CD4-positive, alpha-beta T cell (primary cell): Measurements from ENCODE around the gene EDEM2. TPM values are rescaled to one million over a fixed set of nuclear protein-coding genes. Genes with fewer than 3 reads are reported as not detected.
"Not testable (repeated sequence)": the region's sequence is repeated elsewhere in the genome, so short reads cannot be mapped to it uniquely, and the experiment has no call there.

ENCODE experiments used
- ATAC-seq: fragments of 200-7000 bp; cut with Tn5 transposase; one replicate; pipeline ENCODE4 v1.10.0; 2022; ENCODE audit warnings: mild to moderate bottlenecking; ENCODE audit not compliant: poor library complexity
- CTCF ChIA-PET: fragments of 350-600 bp; sonication (Branson Sonifier 250); formaldehyde crosslinking; loops from one replicate; lab custom pipeline; 2021; ENCODE audit warnings: antibody characterized with exemption, inconsistent platforms; lab: Charles Lee
- POLR2A ChIA-PET: fragments of 350-600 bp; sonication (Branson Sonifier 250); formaldehyde crosslinking; loops from one replicate; lab custom pipeline; 2021; ENCODE audit warnings: antibody characterized with exemption, inconsistent platforms; lab: Charles Lee
- DNase-seq, 14 experiments: peaks; one replicate each; pipeline ENCODE4 v3.0.0-alpha.2; 2013 to 2020; ENCODE audit warnings: mixed read lengths in 2 of 14
- H3K27ac ChIP-seq, 2 donors: one replicate each; pipeline versions ENCODE4 v1.5.1 to v1.7.0; 2013; ENCODE audit warnings: low read length in 2 of 2, low read depth in 1 of 2, mild to moderate bottlenecking in 1 of 2
- H3K27me3 ChIP-seq, 2 experiments: 1 replicate in 1 of 2; 2 replicates in 1 of 2; pipeline versions ENCODE4 v1.6.1 to v1.7.0; 2013; ENCODE audit warnings: low read length in 2 of 2, control low read depth in 1 of 2, mild to moderate bottlenecking in 1 of 2, moderate library complexity in 1 of 2; ENCODE audit not compliant: insufficient read depth in 2 of 2, control insufficient read depth in 1 of 2
- H3K36me3 ChIP-seq: one replicate; pipeline ENCODE4 v1.6.1; 2013; ENCODE audit warnings: low read length, control low read depth; ENCODE audit not compliant: insufficient read depth
- H3K4me1 ChIP-seq: one replicate; pipeline ENCODE4 v1.6.1; 2013; ENCODE audit warnings: low read length, control low read depth; ENCODE audit not compliant: insufficient read depth
- H3K4me3 ChIP-seq: one replicate; pipeline ENCODE4 v1.5.1; 2013; ENCODE audit warnings: mild to moderate bottlenecking, low read length, moderate library complexity
- H3K9me3 ChIP-seq, 2 experiments: 1 replicate in 1 of 2; 2 replicates in 1 of 2; pipeline versions ENCODE4 v1.6.1 to v1.7.0; 2013; ENCODE audit warnings: low read length in 2 of 2, mild to moderate bottlenecking in 2 of 2, control low read depth in 1 of 2, moderate library complexity in 1 of 2; ENCODE audit not compliant: control insufficient read depth in 1 of 2, insufficient read depth in 1 of 2
- H3K27ac Mint-ChIP-seq: one replicate; pipeline ENCODE4 v1.8.0; 2020; ENCODE audit warnings: mixed read lengths
- H3K27me3 Mint-ChIP-seq: one replicate; pipeline ENCODE4 v1.8.0; 2021; ENCODE audit warnings: mixed read lengths
- H3K36me3 Mint-ChIP-seq: one replicate; pipeline ENCODE4 v1.8.0; 2021; ENCODE audit warnings: low read depth, mixed read lengths
- H3K4me1 Mint-ChIP-seq: one replicate; pipeline ENCODE4 v1.8.0; 2021; ENCODE audit warnings: low read depth, mixed read lengths
- H3K4me3 Mint-ChIP-seq: one replicate; pipeline ENCODE4 v1.8.0; 2020; ENCODE audit warnings: mild to moderate bottlenecking, mixed read lengths
- H3K9me3 Mint-ChIP-seq: one replicate; pipeline ENCODE4 v1.8.0; 2020; ENCODE audit warnings: mixed read lengths
- intact Hi-C, 2 experiments: fragments of 100-400 bp; cut with DNase I in 1 of 2; cut with micrococcal nuclease in 1 of 2; formaldehyde crosslinking; loops; one replicate each; pipeline versions ENCODE4 v1.15.1 to v1.9.0; 2023 to 2025; cut with DNase I, micrococcal nuclease
- total RNA-seq, 174 experiments: library from RNA in 2 of 174; stranded (reverse) in 2 of 174; gene quantifications; one replicate each; pipeline ENCODE4 v1.2.3 and lab custom pipeline; 2021 to 2026
- TF ChIP-seq, protein P1 (sequence below): fragments of 200-600 bp; IDR thresholded peaks from one replicate; pipeline ENCODE4 v1.8.0; 2022; ENCODE audit warnings: antibody characterized with exemption, mild to moderate bottlenecking

EDEM2 gene
- total RNA-seq, 2 experiments from 2014 or later, result 12.2 to 12.6 TPM

DNA sequence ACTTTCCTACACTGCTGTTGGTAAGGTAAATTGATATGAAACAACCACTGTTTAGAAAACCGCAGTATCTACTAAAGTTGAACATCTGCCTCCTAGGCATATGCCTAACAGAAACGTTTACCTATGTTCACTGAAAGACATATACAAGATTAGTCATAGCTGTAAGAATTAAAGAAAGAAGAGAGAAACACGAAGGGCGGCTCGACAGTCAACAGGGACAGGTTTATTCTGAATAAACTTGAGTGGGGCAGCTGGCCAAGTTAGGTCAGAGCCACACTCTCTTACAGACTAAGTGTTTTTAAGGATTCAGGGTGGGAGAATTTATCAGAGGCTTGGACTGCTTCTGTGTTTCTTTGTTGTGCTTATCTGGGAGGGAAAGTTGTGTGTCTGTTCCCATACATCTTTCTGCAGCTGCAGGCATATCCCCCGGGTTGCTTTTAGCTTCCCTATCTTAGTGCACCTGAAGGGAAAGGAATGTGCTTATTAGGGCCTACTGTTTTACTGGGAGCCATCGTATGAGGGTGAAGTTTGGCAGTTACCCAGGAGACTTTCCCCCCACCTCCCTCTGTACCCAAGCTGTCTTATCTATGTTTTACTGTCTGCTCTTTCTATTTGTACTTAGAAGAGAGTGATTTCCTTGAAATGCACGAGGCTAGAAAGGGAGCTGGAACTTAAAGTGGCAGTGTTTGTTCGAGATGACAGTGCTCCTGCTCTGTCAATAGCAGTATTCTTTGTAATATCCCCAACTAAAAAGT lies 45.2 kb upstream of the EDEM2 start:
- Histone ChIP-seq H3K4me1 (no peaks in the 10 kb centered on the region), H3K9me3 (peaks cover 7 to 11% of the 10 kb centered on the region in 2 experiments), H3K4me3 (no peak overlapping the region), H3K27me3 (no peaks in the 10 kb centered on the region), H3K36me3 (no peaks in the 10 kb centered on the region), H3K27ac (no peak overlapping the region)
- no peak overlapping the region for H3K27ac Mint-ChIP-seq
- no peak overlapping the region for H3K4me3 Mint-ChIP-seq
- peaks cover 47% of the 10 kb centered on the region for H3K36me3 Mint-ChIP-seq
- peaks cover 8% of the 10 kb centered on the region for H3K9me3 Mint-ChIP-seq
- H3K4me1 Mint-ChIP-seq, result no peaks in the 10 kb centered on the region
- TF ChIP-seq, protein P1, sequence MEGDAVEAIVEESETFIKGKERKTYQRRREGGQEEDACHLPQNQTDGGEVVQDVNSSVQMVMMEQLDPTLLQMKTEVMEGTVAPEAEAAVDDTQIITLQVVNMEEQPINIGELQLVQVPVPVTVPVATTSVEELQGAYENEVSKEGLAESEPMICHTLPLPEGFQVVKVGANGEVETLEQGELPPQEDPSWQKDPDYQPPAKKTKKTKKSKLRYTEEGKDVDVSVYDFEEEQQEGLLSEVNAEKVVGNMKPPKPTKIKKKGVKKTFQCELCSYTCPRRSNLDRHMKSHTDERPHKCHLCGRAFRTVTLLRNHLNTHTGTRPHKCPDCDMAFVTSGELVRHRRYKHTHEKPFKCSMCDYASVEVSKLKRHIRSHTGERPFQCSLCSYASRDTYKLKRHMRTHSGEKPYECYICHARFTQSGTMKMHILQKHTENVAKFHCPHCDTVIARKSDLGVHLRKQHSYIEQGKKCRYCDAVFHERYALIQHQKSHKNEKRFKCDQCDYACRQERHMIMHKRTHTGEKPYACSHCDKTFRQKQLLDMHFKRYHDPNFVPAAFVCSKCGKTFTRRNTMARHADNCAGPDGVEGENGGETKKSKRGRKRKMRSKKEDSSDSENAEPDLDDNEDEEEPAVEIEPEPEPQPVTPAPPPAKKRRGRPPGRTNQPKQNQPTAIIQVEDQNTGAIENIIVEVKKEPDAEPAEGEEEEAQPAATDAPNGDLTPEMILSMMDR, result no peak
- ATAC-seq (no peak), DNase-seq (no peak)
- ChIA-PET CTCF (no interaction called here), POLR2A (no interaction called here)
- intact Hi-C loops, result no loop called here
- no peaks in the 10 kb centered on the region for H3K27me3 Mint-ChIP-seq

DNA sequence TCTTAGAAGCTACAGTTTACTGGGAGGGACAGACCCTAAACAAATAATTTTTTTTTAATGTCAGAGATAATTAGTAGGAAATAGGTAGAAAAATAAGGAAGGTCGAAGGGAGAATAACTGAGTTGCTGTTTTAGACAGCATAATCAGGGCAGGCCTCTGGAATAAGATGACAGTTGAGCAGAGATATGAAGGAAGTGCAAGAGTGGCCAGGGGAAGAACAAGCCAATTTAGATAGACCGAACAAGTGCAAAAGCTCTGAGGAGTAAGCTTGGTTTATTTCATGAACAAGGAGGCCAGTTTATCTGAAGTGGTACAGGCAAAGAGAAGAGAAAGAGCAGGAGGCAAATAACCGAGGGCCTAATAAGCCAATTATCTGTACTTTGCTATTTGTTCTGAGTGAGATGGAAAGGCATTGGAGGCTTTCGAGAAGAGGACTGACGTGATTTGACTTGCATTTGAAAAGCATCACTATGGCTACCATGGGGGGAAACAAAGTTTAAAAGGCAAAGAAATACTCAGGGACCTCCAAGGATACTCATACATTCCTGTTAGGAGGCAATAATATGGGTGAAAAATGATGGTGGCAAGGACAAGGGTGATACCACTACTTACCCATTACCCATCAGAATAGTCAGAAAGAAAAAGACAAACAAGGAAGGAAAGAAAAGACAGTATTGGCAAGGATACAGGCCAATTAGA lies 44.4 kb upstream of the EDEM2 start:
- Mint-ChIP-seq H3K27me3 (no peaks in the 10 kb centered on the region), H3K27ac (no peak overlapping the region), H3K4me3 (no peak overlapping the region), H3K4me1 (no peaks in the 10 kb centered on the region), H3K36me3 (peaks cover 40% of the 10 kb centered on the region), H3K9me3 (peaks cover 4% of the 10 kb centered on the region)
- ATAC-seq, result no peak
- Histone ChIP-seq H3K36me3 (no peaks in the 10 kb centered on the region), H3K4me3 (no peak overlapping the region), H3K9me3 (peaks cover 6 to 7% of the 10 kb centered on the region in 2 experiments), H3K27ac (no peak overlapping the region), H3K4me1 (no peaks in the 10 kb centered on the region), H3K27me3 (no peaks in the 10 kb centered on the region)
- intact Hi-C loops, result no loop called here
- ChIA-PET CTCF (no interaction called here), POLR2A (no interaction called here)
- no peak for DNase-seq
- TF ChIP-seq, protein P1, result no peak

DNA sequence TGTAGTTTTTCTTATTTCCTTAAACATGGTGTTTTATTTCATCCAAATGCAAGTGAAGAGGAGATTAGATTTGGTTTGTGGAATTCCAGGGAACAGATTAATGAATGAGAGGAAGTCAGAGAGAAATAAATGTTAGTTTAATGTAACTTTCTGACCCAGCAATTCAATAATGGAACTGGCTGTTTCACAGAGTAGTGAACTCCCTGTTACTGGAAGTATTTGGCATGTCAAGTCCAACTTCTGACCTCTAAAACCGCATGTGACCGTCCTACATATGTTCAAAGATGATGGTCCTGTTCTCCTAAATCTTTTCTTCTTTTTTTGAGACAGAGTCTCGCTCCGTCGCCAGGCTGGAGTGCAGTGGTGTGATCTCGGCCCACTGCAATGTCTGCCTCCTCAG lies 43.4 kb upstream of the EDEM2 start:
- H3K4me1 ChIP-seq, result no peaks in the 10 kb centered on the region
- Mint-ChIP-seq H3K4me1 (no peaks in the 10 kb centered on the region), H3K27ac (no peak overlapping the region), H3K27me3 (no peaks in the 10 kb centered on the region), H3K4me3 (no peak overlapping the region), H3K9me3 (no peaks in the 10 kb centered on the region), H3K36me3 (peaks cover 35% of the 10 kb centered on the region)
- TF ChIP-seq, protein P1, result no peak
- ChIA-PET CTCF (no interaction called here), POLR2A (no interaction called here)
- DNase-seq, result no peak
- no peaks in the 10 kb centered on the region for H3K36me3 ChIP-seq
- H3K4me3 ChIP-seq, result no peak overlapping the region
- no peak for ATAC-seq
- peaks cover 0 to 1% of the 10 kb centered on the region in 2 experiments for H3K9me3 ChIP-seq
- no peaks in the 10 kb centered on the region for H3K27me3 ChIP-seq
- H3K27ac ChIP-seq, result no peak overlapping the region
- intact Hi-C loops, result no loop called here

DNA sequence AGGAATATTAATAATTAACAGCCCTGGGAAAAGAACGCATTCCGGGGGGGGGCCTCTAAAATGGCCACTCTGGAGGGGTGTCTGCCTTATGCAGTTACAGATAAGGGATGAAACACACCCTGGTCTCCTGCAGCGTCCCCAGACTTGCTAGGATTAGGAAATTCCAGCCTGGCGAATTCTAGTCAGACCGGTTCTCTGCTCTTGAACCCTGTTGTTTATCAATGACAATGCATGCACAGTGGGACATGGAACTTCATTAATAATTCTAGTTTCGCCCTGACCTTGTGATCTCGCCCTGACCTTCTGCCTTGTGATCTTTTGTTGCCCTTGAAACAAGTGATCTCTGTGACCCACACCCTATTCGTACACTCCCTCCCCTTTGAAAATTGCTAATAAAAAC lies 42.1 kb upstream of the EDEM2 start:
- H3K27ac Mint-ChIP-seq, intact Hi-C loops, POLR2A ChIA-PET, H3K27me3 ChIP-seq, H3K27me3 Mint-ChIP-seq, H3K27ac ChIP-seq, H3K9me3 Mint-ChIP-seq, CTCF ChIA-PET, DNase-seq, H3K4me1 ChIP-seq, H3K4me1 Mint-ChIP-seq, H3K9me3 ChIP-seq, H3K36me3 ChIP-seq, ATAC-seq, H3K4me3 Mint-ChIP-seq, H3K4me3 ChIP-seq: not testable (repeated sequence)
- H3K36me3 Mint-ChIP-seq, result peaks cover 25% of the 10 kb centered on the region
